ENCODE results near the gene NINJ1. TPM values are rescaled to one million over a fixed set of nuclear protein-coding genes. Genes with fewer than 3 reads are reported as not detected.

The NINJ1 gene
- total and polyA plus RNA-seq, 2 of the 8 experiments (the other 6 are each of a cell fraction or from before 2014, with no cell fraction given) = 28.2 to 65.6 TPM

GRCh38 chr9:93137362-93137761 is 3.3 kb upstream of the NINJ1 start (continued):
- TF ChIP-seq, protein P1, sequence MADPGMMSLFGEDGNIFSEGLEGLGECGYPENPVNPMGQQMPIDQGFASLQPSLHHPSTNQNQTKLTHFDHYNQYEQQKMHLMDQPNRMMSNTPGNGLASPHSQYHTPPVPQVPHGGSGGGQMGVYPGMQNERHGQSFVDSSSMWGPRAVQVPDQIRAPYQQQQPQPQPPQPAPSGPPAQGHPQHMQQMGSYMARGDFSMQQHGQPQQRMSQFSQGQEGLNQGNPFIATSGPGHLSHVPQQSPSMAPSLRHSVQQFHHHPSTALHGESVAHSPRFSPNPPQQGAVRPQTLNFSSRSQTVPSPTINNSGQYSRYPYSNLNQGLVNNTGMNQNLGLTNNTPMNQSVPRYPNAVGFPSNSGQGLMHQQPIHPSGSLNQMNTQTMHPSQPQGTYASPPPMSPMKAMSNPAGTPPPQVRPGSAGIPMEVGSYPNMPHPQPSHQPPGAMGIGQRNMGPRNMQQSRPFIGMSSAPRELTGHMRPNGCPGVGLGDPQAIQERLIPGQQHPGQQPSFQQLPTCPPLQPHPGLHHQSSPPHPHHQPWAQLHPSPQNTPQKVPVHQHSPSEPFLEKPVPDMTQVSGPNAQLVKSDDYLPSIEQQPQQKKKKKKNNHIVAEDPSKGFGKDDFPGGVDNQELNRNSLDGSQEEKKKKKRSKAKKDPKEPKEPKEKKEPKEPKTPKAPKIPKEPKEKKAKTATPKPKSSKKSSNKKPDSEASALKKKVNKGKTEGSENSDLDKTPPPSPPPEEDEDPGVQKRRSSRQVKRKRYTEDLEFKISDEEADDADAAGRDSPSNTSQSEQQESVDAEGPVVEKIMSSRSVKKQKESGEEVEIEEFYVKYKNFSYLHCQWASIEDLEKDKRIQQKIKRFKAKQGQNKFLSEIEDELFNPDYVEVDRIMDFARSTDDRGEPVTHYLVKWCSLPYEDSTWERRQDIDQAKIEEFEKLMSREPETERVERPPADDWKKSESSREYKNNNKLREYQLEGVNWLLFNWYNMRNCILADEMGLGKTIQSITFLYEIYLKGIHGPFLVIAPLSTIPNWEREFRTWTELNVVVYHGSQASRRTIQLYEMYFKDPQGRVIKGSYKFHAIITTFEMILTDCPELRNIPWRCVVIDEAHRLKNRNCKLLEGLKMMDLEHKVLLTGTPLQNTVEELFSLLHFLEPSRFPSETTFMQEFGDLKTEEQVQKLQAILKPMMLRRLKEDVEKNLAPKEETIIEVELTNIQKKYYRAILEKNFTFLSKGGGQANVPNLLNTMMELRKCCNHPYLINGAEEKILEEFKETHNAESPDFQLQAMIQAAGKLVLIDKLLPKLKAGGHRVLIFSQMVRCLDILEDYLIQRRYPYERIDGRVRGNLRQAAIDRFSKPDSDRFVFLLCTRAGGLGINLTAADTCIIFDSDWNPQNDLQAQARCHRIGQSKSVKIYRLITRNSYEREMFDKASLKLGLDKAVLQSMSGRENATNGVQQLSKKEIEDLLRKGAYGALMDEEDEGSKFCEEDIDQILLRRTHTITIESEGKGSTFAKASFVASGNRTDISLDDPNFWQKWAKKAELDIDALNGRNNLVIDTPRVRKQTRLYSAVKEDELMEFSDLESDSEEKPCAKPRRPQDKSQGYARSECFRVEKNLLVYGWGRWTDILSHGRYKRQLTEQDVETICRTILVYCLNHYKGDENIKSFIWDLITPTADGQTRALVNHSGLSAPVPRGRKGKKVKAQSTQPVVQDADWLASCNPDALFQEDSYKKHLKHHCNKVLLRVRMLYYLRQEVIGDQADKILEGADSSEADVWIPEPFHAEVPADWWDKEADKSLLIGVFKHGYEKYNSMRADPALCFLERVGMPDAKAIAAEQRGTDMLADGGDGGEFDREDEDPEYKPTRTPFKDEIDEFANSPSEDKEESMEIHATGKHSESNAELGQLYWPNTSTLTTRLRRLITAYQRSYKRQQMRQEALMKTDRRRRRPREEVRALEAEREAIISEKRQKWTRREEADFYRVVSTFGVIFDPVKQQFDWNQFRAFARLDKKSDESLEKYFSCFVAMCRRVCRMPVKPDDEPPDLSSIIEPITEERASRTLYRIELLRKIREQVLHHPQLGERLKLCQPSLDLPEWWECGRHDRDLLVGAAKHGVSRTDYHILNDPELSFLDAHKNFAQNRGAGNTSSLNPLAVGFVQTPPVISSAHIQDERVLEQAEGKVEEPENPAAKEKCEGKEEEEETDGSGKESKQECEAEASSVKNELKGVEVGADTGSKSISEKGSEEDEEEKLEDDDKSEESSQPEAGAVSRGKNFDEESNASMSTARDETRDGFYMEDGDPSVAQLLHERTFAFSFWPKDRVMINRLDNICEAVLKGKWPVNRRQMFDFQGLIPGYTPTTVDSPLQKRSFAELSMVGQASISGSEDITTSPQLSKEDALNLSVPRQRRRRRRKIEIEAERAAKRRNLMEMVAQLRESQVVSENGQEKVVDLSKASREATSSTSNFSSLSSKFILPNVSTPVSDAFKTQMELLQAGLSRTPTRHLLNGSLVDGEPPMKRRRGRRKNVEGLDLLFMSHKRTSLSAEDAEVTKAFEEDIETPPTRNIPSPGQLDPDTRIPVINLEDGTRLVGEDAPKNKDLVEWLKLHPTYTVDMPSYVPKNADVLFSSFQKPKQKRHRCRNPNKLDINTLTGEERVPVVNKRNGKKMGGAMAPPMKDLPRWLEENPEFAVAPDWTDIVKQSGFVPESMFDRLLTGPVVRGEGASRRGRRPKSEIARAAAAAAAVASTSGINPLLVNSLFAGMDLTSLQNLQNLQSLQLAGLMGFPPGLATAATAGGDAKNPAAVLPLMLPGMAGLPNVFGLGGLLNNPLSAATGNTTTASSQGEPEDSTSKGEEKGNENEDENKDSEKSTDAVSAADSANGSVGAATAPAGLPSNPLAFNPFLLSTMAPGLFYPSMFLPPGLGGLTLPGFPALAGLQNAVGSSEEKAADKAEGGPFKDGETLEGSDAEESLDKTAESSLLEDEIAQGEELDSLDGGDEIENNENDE (IDR thresholded peaks at IDR 0.05; ENCODE audit: insufficient replicate concordance, low read length) = no peak

Data from H1 (cell line).